ENCODE data around the gene GABBR2. TPM values are rescaled to one million over a fixed set of nuclear protein-coding genes. Genes with fewer than 3 reads are reported as not detected.

The GABBR2 gene
- total RNA-seq, 1 experiment from 2014 or later, result 3.8 TPM

GRCh38 chr9:98256756-98257155, 452.0 kb downstream of the GABBR2 start:
- Histone ChIP-seq H3K4me3 (peak overlapping the region; percentile 80), H3K9me3 (no peaks in the 10 kb centered on the region), H3K27me3 (no peaks in the 10 kb centered on the region), H3K36me3 (peaks cover 8% of the 10 kb centered on the region)
- no peak for DNase-seq

- DNase-seq, result peak; percentile 93
- H3K27me3 ChIP-seq, result no peaks in the 10 kb centered on the region
- H3K4me3 ChIP-seq, result peak within 1 kb of the TSS; percentile 80
- no peaks in the 10 kb centered on the region for H3K9me3 ChIP-seq
- peaks cover 9% of the 10 kb centered on the region for H3K36me3 ChIP-seq
Observed at GRCh38 chr9:98255578-98256296, 453.0 kb downstream of the GABBR2 start, which contains the start of gene TBC1D2. Gene TBC1D2, minus strand, starts transcription at chr9:98255649. Its CDS starts 108 bp downstream, at chr9:98255541.

GRCh38 chr9:98255061-98255577, 453.6 kb downstream of the GABBR2 start:
- DNase-seq, result peak; percentile 43
- Histone ChIP-seq H3K4me3 (peak overlapping the region; percentile 80), H3K36me3 (peaks cover 15% of the 10 kb centered on the region), H3K9me3 (no peaks in the 10 kb centered on the region), H3K27me3 (no peaks in the 10 kb centered on the region)

GRCh38 chr9:98254228-98255060, 454.3 kb downstream of the GABBR2 start:
- H3K36me3 ChIP-seq, result peaks cover 15% of the 10 kb centered on the region
- no peak for DNase-seq

GRCh38 chr9:98253565-98253964, 455.2 kb downstream of the GABBR2 start:
- H3K4me3 ChIP-seq, result peak overlapping the region; percentile 80; the same call in 1 of the 2 replicates
- H3K36me3 ChIP-seq, result peaks cover 15% of the 10 kb centered on the region
- H3K9me3 ChIP-seq, result no peaks in the 10 kb centered on the region
- no peak for DNase-seq
- no peaks in the 10 kb centered on the region for H3K27me3 ChIP-seq

More at GRCh38 chr9:98254228-98255060, 454.3 kb downstream of the GABBR2 start:
- Histone ChIP-seq H3K27me3 (no peaks in the 10 kb centered on the region), H3K4me3 (peak overlapping the region; percentile 80), H3K9me3 (no peaks in the 10 kb centered on the region)

- Histone ChIP-seq H3K4me3 (no peak overlapping the region), H3K36me3 (peaks cover 15% of the 10 kb centered on the region), H3K27me3 (no peaks in the 10 kb centered on the region), H3K9me3 (no peaks in the 10 kb centered on the region)
- peak; percentile 93 for DNase-seq
Observed at GRCh38 chr9:98251551-98251950, 457.2 kb downstream of the GABBR2 start.

- Histone ChIP-seq H3K36me3 (peaks cover 15% of the 10 kb centered on the region), H3K9me3 (no peaks in the 10 kb centered on the region), H3K4me3 (no peak overlapping the region), H3K27me3 (no peaks in the 10 kb centered on the region)
- peak; percentile 15 for DNase-seq
Observed at GRCh38 chr9:98249771-98250170, 459.0 kb downstream of the GABBR2 start.

GRCh38 chr9:98248737-98249474, 459.8 kb downstream of the GABBR2 start:
- Histone ChIP-seq H3K9me3 (no peaks in the 10 kb centered on the region), H3K27me3 (no peaks in the 10 kb centered on the region), H3K36me3 (peaks cover 15% of the 10 kb centered on the region), H3K4me3 (no peak overlapping the region)
- DNase-seq, result no peak

GRCh38 chr9:98247831-98248657, 460.7 kb downstream of the GABBR2 start:
- Histone ChIP-seq H3K27me3 (no peaks in the 10 kb centered on the region), H3K9me3 (no peaks in the 10 kb centered on the region), H3K4me3 (no peak overlapping the region), H3K36me3 (peaks cover 18% of the 10 kb centered on the region)
- no peak for DNase-seq

GRCh38 chr9:98242426-98242825, 466.3 kb downstream of the GABBR2 start:
- no peak for DNase-seq
- Histone ChIP-seq H3K27me3 (no peaks in the 10 kb centered on the region), H3K9me3 (no peaks in the 10 kb centered on the region), H3K36me3 (peaks cover 12% of the 10 kb centered on the region), H3K4me3 (no peak overlapping the region)

GRCh38 chr9:98241357-98242300, 467.1 kb downstream of the GABBR2 start:
- H3K36me3 ChIP-seq, result peaks cover 12% of the 10 kb centered on the region
- H3K9me3 ChIP-seq, result no peaks in the 10 kb centered on the region
- no peak for DNase-seq
- no peaks in the 10 kb centered on the region for H3K27me3 ChIP-seq
- H3K4me3 ChIP-seq, result no peak overlapping the region

- Histone ChIP-seq H3K36me3 (peaks cover 12% of the 10 kb centered on the region), H3K9me3 (no peaks in the 10 kb centered on the region), H3K27me3 (no peaks in the 10 kb centered on the region), H3K4me3 (no peak overlapping the region)
- no peak for DNase-seq
Observed at GRCh38 chr9:98240475-98240874, 468.3 kb downstream of the GABBR2 start.

Measured in MG63 (cell line).